H1 (cell line): ENCODE results near the gene HS6ST3. TPM values are rescaled to one million over a fixed set of nuclear protein-coding genes. Genes with fewer than 3 reads are reported as not detected.

ENCODE experiments used
- CTCF ChIA-PET: fragments of 300-600 bp; sonication (Branson Sonifier 250); formaldehyde crosslinking; loops from one replicate; lab custom pipeline; 2021; ENCODE audit not compliant: partially characterized antibody; lab: Charles Lee
- POLR2A ChIA-PET: fragments of 300-600 bp; sonication (Branson Sonifier 250); formaldehyde crosslinking; loops from one replicate; lab custom pipeline; 2021; ENCODE audit warnings: inconsistent platforms; ENCODE audit not compliant: partially characterized antibody; lab: Charles Lee
- DNase-seq, 2 experiments: peaks; one replicate each; pipeline versions ENCODE4 v3.0.0 to v3.0.0-alpha.2; 2010 to 2022; ENCODE audit warnings: low spot score in 2 of 2, low read depth in 1 of 2, mixed read lengths in 1 of 2
- FAIRE-seq: peaks from 2 replicates; lab custom pipeline; 2011; peaks lifted over from hg19 to GRCh38; lab: Jason Lieb, UNC
- H2AFZ ChIP-seq: 2 replicates; pipeline ENCODE4 v1.8.1; 2012; ENCODE audit warnings: low read length, inconsistent platforms
- H2AK5ac ChIP-seq: 2 replicates; pipeline ENCODE4 v1.6.1; 2013; ENCODE audit warnings: low read depth, low read length
- H2BK120ac ChIP-seq: replicated peaks from 2 replicates; pipeline ENCODE3; 2013; ENCODE audit warnings: low read depth, low read length, inconsistent platforms
- H2BK12ac ChIP-seq: 2 replicates; pipeline ENCODE4 v1.6.1; 2013; ENCODE audit warnings: low read depth, low read length
- H2BK15ac ChIP-seq: 2 replicates; pipeline ENCODE4 v1.6.1; 2013; ENCODE audit warnings: low read length
- H2BK20ac ChIP-seq: 2 replicates; pipeline ENCODE4 v1.6.1; 2013; ENCODE audit warnings: low read length
- H2BK5ac ChIP-seq: 2 replicates; pipeline ENCODE4 v1.6.1; 2013; ENCODE audit warnings: low read depth, low read length
- H3K14ac ChIP-seq: 2 replicates; pipeline ENCODE4 v1.6.1; 2013; ENCODE audit warnings: inconsistent platforms; ENCODE audit not compliant: insufficient read length
- H3K18ac ChIP-seq: 2 replicates; pipeline ENCODE4 v1.6.1; 2013; ENCODE audit warnings: low read length; ENCODE audit errors: extremely low read depth
- H3K23ac ChIP-seq: 2 replicates; pipeline ENCODE4 v1.6.1; 2013; ENCODE audit warnings: inconsistent platforms; ENCODE audit not compliant: insufficient read length
- H3K23me2 ChIP-seq: 2 replicates; pipeline ENCODE4 v1.6.1; 2013; ENCODE audit warnings: low read depth, low read length
- H3K27ac ChIP-seq: 2 replicates; pipeline ENCODE4 v1.6.1; 2011; ENCODE audit warnings: low read depth, low read length, inconsistent platforms
- H3K27me3 ChIP-seq, 4 experiments: replicated peaks in 1 of 4; 1 replicate in 1 of 4; 2 replicates in 3 of 4; pipeline versions ENCODE4 v1.6.1 to v1.8.1; 2011 to 2013; ENCODE audit warnings: low read length in 3 of 4, mild to moderate bottlenecking in 3 of 4, inconsistent platforms in 2 of 4, mixed read lengths in 2 of 4, moderate library complexity in 1 of 4; ENCODE audit not compliant: control insufficient read depth in 3 of 4, insufficient read depth in 3 of 4; ENCODE audit errors: extremely low read depth in 1 of 4
- H3K36me3 ChIP-seq, 4 experiments: 2 replicates each; pipeline versions ENCODE4 v1.6.1 to v1.8.1; 2011 to 2013; ENCODE audit warnings: mild to moderate bottlenecking in 4 of 4, low read length in 3 of 4, moderate library complexity in 2 of 4, control low read depth in 1 of 4, inconsistent platforms in 1 of 4; ENCODE audit not compliant: insufficient read depth in 4 of 4, control insufficient read depth in 2 of 4
- H3K4ac ChIP-seq: replicated peaks from 2 replicates; pipeline ENCODE3; 2013; ENCODE audit warnings: low read length, low read depth, mixed read lengths, inconsistent platforms; ENCODE audit not compliant: insufficient read length
- H3K4me1 ChIP-seq, 4 experiments: replicated peaks in 1 of 4; 1 replicate in 1 of 4; 2 replicates in 3 of 4; pipeline versions ENCODE4 v1.6.1 to v1.8.1; 2011 to 2013; ENCODE audit warnings: low read length in 3 of 4, inconsistent platforms in 2 of 4, mixed read lengths in 1 of 4; ENCODE audit not compliant: insufficient read depth in 4 of 4, control insufficient read depth in 3 of 4
- H3K4me2 ChIP-seq, 2 experiments: 2 replicates each; pipeline versions ENCODE4 v1.6.1 to v1.8.1; 2011 to 2013; ENCODE audit warnings: low read depth in 2 of 2, low read length in 2 of 2, control low read depth in 1 of 2, inconsistent platforms in 1 of 2, mild to moderate bottlenecking in 1 of 2; ENCODE audit not compliant: insufficient read depth in 1 of 2
- H3K4me3 ChIP-seq, 4 experiments: fragments of 200-600, 300-600 bp in 1 of 4; sonication (generic), shearing (Covaris generic), sonication (Bioruptor Twin) in 1 of 4; 2 replicates each; pipeline versions ENCODE4 v1.5.1 to v1.8.1; 2011 to 2016; ENCODE audit warnings: low read length in 4 of 4, low read depth in 3 of 4, control low read depth in 2 of 4, inconsistent platforms in 2 of 4, mild to moderate bottlenecking in 2 of 4, mixed read lengths in 1 of 4, moderate library complexity in 1 of 4; ENCODE audit not compliant: insufficient read depth in 2 of 4; ENCODE audit errors: extremely low read depth in 1 of 4
- H3K56ac ChIP-seq: replicated peaks from 2 replicates; pipeline ENCODE3; 2013; ENCODE audit warnings: low read depth, mild to moderate bottlenecking, mixed read lengths, low read length, inconsistent platforms; ENCODE audit not compliant: insufficient read length
- H3K79me1 ChIP-seq: 2 replicates; pipeline ENCODE4 v1.6.1; 2013; ENCODE audit warnings: low read depth, low read length, control low read depth
- H3K79me2 ChIP-seq, 2 experiments: 2 replicates each; pipeline versions ENCODE4 v1.6.1 to v1.8.1; 2012 to 2013; ENCODE audit warnings: low read length in 2 of 2, mild to moderate bottlenecking in 2 of 2, inconsistent platforms in 1 of 2; ENCODE audit not compliant: insufficient read depth in 2 of 2, control insufficient read depth in 1 of 2
- H3K9ac ChIP-seq, 4 experiments: replicated peaks in 1 of 4; 1 replicate in 1 of 4; 2 replicates in 3 of 4; pipeline versions ENCODE4 v1.6.1 to v1.8.1; 2011 to 2013; ENCODE audit warnings: low read depth in 3 of 4, low read length in 3 of 4, control low read depth in 2 of 4, mild to moderate bottlenecking in 2 of 4, moderate library complexity in 2 of 4, inconsistent platforms in 1 of 4; ENCODE audit errors: extremely low read depth in 1 of 4
- H3K9me3 ChIP-seq, 2 experiments: 2 replicates each; pipeline versions ENCODE4 v1.6.1 to v1.8.1; 2012 to 2013; ENCODE audit warnings: mild to moderate bottlenecking in 2 of 2, moderate library complexity in 2 of 2, control low read depth in 1 of 2, inconsistent platforms in 1 of 2, low read depth in 1 of 2, low read length in 1 of 2, mixed read lengths in 1 of 2; ENCODE audit not compliant: insufficient read depth in 2 of 2
- H4K20me1 ChIP-seq, 2 experiments: replicated peaks in 1 of 2; 2 replicates each; pipeline versions ENCODE3 to v1.8.1; 2011 to 2013; ENCODE audit warnings: inconsistent platforms in 2 of 2, low read length in 2 of 2, mild to moderate bottlenecking in 1 of 2; ENCODE audit not compliant: insufficient read depth in 2 of 2, control insufficient read depth in 1 of 2
- H4K5ac ChIP-seq: 2 replicates; pipeline ENCODE4 v1.6.1; 2013; ENCODE audit warnings: low read length, low read depth, mixed read lengths, inconsistent platforms; ENCODE audit not compliant: insufficient read length
- H4K8ac ChIP-seq: 2 replicates; pipeline ENCODE4 v1.8.0; 2013; ENCODE audit warnings: mild to moderate bottlenecking, moderate library complexity, low read length, inconsistent platforms; ENCODE audit not compliant: insufficient read depth; ENCODE audit errors: extremely low read depth
- H4K91ac ChIP-seq: replicated peaks from 2 replicates; pipeline ENCODE3; 2013; ENCODE audit warnings: low read length, mixed read lengths, inconsistent platforms; ENCODE audit not compliant: insufficient read length
- BCL11A ChIP-seq, 2 experiments: IDR thresholded peaks; one replicate each; pipeline ENCODE4 v1.6.1; 2011; ENCODE audit warnings: low read depth in 2 of 2, low read length in 2 of 2, mild to moderate bottlenecking in 2 of 2
- CREB1 ChIP-seq: IDR thresholded peaks from 2 replicates; pipeline ENCODE4 v1.6.1; 2012; ENCODE audit warnings: inconsistent platforms
- FOSL1 ChIP-seq: IDR thresholded peaks from 2 replicates; pipeline ENCODE4 v1.6.1; 2011; ENCODE audit warnings: mild to moderate bottlenecking, low read depth, low read length, moderate library complexity; ENCODE audit not compliant: insufficient read depth
- GTF2F1 ChIP-seq: IDR thresholded peaks from 2 replicates; pipeline ENCODE4 v1.6.1; 2012; ENCODE audit warnings: low read depth, low read length, improper control_type of control experiment, borderline replicate concordance
- KDM1A ChIP-seq: fragments of 200-600, 300-600 bp; sonication (generic); IDR thresholded peaks from 2 replicates; pipeline ENCODE4 v1.7.1; 2016; ENCODE audit warnings: mild to moderate bottlenecking, low read length, borderline replicate concordance
- KDM4A ChIP-seq: IDR thresholded peaks from one replicate; pipeline ENCODE4 v1.7.1; 2012; ENCODE audit warnings: low read depth, mild to moderate bottlenecking, moderate library complexity, low read length, inconsistent platforms; ENCODE audit not compliant: severe bottlenecking
- MAFK ChIP-seq: IDR thresholded peaks from 2 replicates; pipeline ENCODE4 v1.6.1; 2012; ENCODE audit warnings: low read depth, mild to moderate bottlenecking, improper control_type of control experiment, low read length
- MAX ChIP-seq: IDR thresholded peaks from 2 replicates; pipeline ENCODE4 v1.6.1; 2012; ENCODE audit warnings: inconsistent platforms
- POLR2AphosphoS5 ChIP-seq: IDR thresholded peaks from 2 replicates; pipeline ENCODE4 v1.6.1; 2011; ENCODE audit warnings: low read depth, low read length
- RBBP5 ChIP-seq: IDR thresholded peaks from 2 replicates; pipeline ENCODE4 v1.7.1; 2012; ENCODE audit warnings: low read depth, mild to moderate bottlenecking, inconsistent platforms, low read length, moderate library complexity, borderline replicate concordance
- RNF2 ChIP-seq: fragments of 200-900, 300-1000 bp; sonication (generic); IDR thresholded peaks from 2 replicates; pipeline ENCODE4 v1.7.1; 2016; ENCODE audit warnings: borderline replicate concordance, low read depth, mild to moderate bottlenecking, antibody characterized with exemption, low read length; ENCODE audit not compliant: poor library complexity, severe bottlenecking; ENCODE audit errors: missing control alignments
- SP1 ChIP-seq: IDR thresholded peaks from 2 replicates; pipeline ENCODE4 v1.6.1; 2011; ENCODE audit warnings: low read depth, low read length
- SRF ChIP-seq: IDR thresholded peaks from 2 replicates; pipeline ENCODE4 v1.6.1; 2011; ENCODE audit warnings: mild to moderate bottlenecking, low read depth, low read length, moderate library complexity
- TAF1 ChIP-seq: IDR thresholded peaks from 2 replicates; pipeline ENCODE4 v1.6.1; 2011; ENCODE audit warnings: mild to moderate bottlenecking, low read depth, low read length
- TBP ChIP-seq: IDR thresholded peaks from 2 replicates; pipeline ENCODE4 v1.6.1; 2011; ENCODE audit warnings: low read depth, low read length, improper control_type of control experiment
- WGBS, 2 experiments: shearing (Covaris generic) in 1 of 2; methylation state at CpG; one replicate each; pipeline versions ENCODE4 v1.1.6 to v1.1.7; 2013 to 2015; ENCODE audit warnings: low lambda C conversion rate in 2 of 2, mixed read lengths in 2 of 2, inconsistent platforms in 1 of 2, low coverage in 1 of 2, missing lambda C conversion rate in 1 of 2; ENCODE audit not compliant: insufficient replicate concordance in 2 of 2, insufficient coverage in 1 of 2, insufficient read length in 1 of 2; ENCODE audit errors: extremely low coverage in 1 of 2, missing lambda C conversion rate in 1 of 2; 5-methylcytosine and 5-hydroxymethylcytosine counted together
- polyA plus RNA-seq, 7 experiments: library from polyadenylated mRNA; depleted of rRNA in 3 of 7; stranded (reverse) in 5 of 7; unstranded in 2 of 7; fragments of >200 nt in 5 of 7; fragments of 200-250 nt in 2 of 7; gene quantifications; 1 replicate in 5 of 7; 2 replicates in 1 of 7; 4 replicates in 1 of 7; pipeline versions ENCODE4 v1.2.1 to v1.2.3, GENCODE V29; 2011 to 2013; ENCODE audit warnings: missing spikeins in 2 of 7, mixed read lengths in 2 of 7
- total RNA-seq: library from RNA; stranded (reverse); fragmentation: NEBNext Ultra II Directional; extraction: Animal tissue kit (Norgen Biotek cat#: 25700); gene quantifications from 2 replicates; pipeline ENCODE4 v1.2.1, GENCODE V29; 2021

The HS6ST3 gene
- total and polyA plus RNA-seq, 2 of the 8 experiments (the other 6 are each of a cell fraction or from before 2014, with no cell fraction given) = 0.45 to 1.2 TPM

GRCh38 chr13:96199315-96199714 lies 109.4 kb downstream of the HS6ST3 start:
- Histone ChIP-seq H4K5ac (no peak overlapping the region), H3K14ac (no peak overlapping the region), H3K4me1 (no peaks in the 10 kb centered on the region), H3K18ac (no peak overlapping the region), H4K91ac (no peak overlapping the region), H3K79me1 (no peaks in the 10 kb centered on the region), H3K56ac (no peak overlapping the region), H4K20me1 (no peaks in the 10 kb centered on the region), H3K36me3 (no peaks in the 10 kb centered on the region), H3K27ac (no peak overlapping the region), H3K9ac (no peak overlapping the region), H3K4ac (no peak overlapping the region), H4K8ac (no peak overlapping the region), H3K23me2 (no peaks in the 10 kb centered on the region), H2BK15ac (no peak overlapping the region), H3K79me2 (no peaks in the 10 kb centered on the region), H3K9me3 (peaks cover 5 to 6% of the 10 kb centered on the region in 2 experiments), H3K4me2 (no peak overlapping the region), H2BK120ac (no peak overlapping the region), H2AK5ac (no peak overlapping the region), H2BK20ac (no peak overlapping the region), H2BK5ac (no peak overlapping the region), H3K27me3 (no peaks in the 10 kb centered on the region), H3K4me3 (no peak overlapping the region), H2AFZ (no peak overlapping the region), H3K23ac (no peak overlapping the region), H2BK12ac (no peak overlapping the region)
- WGBS, 2 experiments = 83% methylated on average over 3 of the region's 3 CpGs; no CpG with 5 or more reads in 1 of the 2 experiments
- ChIA-PET CTCF (interaction anchor here (0.6 to 2.6 kb wide), 2 partner anchors 9 to 12 kb away, joined by 3 to 5 read pairs; no protein-coding TSS in a partner anchor), POLR2A (no interaction called here)
- DNase-seq (no peak), FAIRE-seq (no peak)
- no peak for TF ChIP-seq TBP
- TF ChIP-seq RBBP5 = no peak
- TF ChIP-seq CREB1 = no peak
- TF ChIP-seq RNF2 = no peak
- no peak for TF ChIP-seq FOSL1
- no peak for TF ChIP-seq KDM4A
- no peak for TF ChIP-seq MAFK
- no peak for TF ChIP-seq SRF
- TF ChIP-seq POLR2AphosphoS5 = no peak
- no peak for TF ChIP-seq TAF1
- no peak for TF ChIP-seq BCL11A (IDR thresholded peaks at IDR 0.05; ENCODE audit: low read depth in 2 of 2, low read length in 2 of 2)
- TF ChIP-seq KDM1A = no peak
- no peak for TF ChIP-seq SP1
- no peak for TF ChIP-seq GTF2F1
- no peak for TF ChIP-seq MAX
